Mammary epithelial cell (primary cell): Measurements from ENCODE around the gene SLIT3.

Experiments used
- CTCF ChIP-seq, 2 donors: IDR thresholded peaks in 1 of 2; conservative IDR thresholded peaks in 1 of 2; 2 replicates each; pipeline ENCODE4 v1.5.1; 2011 to 2012; ENCODE audit warnings: inconsistent platforms in 2 of 2, low read length in 2 of 2, mild to moderate bottlenecking in 2 of 2, control low read depth in 1 of 2, low read depth in 1 of 2; ENCODE audit not compliant: insufficient read depth in 1 of 2; ENCODE audit errors: extremely low read depth in 1 of 2
- EZH2 ChIP-seq: IDR thresholded peaks from 2 replicates; pipeline ENCODE4 v1.6.1; 2012; ENCODE audit warnings: low read length, inconsistent platforms, borderline replicate concordance

DNA sequence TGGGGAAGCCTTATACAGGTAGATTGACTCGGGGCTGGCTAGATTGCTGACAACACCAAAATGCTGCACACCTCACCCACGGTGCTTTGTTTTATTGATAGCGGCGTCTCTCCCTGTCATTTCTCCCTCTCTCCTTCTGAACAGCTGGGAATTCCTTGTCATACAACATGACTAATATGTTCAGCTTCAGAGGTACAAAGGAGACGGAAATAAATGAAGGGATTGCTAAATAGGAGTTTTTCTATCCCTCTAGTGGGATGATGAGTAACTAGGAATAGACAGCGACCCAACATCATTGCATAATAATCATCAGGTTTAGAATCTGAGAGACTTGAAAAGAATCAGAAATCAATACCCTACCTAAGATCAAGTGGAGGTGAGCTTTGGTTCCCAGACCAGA, 384.1 kb downstream of the SLIT3 start:
- TF ChIP-seq CTCF (conservative IDR thresholded peaks at IDR 0.05 in 1 of 2, IDR thresholded peaks at IDR 0.05 in 1 of 2; ENCODE audit: extremely low read depth in 1 of 2, insufficient read depth in 1 of 2, low read depth in 1 of 2, low read length in 2 of 2) (no peak), EZH2 (no peak)
